ENCODE results near the gene ZNHIT1.

Gene ZNHIT1

GRCh38 chr7:101239951-101240220 lies 21.9 kb downstream of the ZNHIT1 start:
- peaks cover 31% of the 10 kb centered on the region for H3K79me2 ChIP-seq (ENCODE audit: low read length)
- no peaks in the 10 kb centered on the region for H3K36me3 ChIP-seq (replicated peaks; ENCODE audit: low read depth, low read length)
- H3K27me3 ChIP-seq (ENCODE audit: low read depth, low read length): no peaks in the 10 kb centered on the region
- no peaks in the 10 kb centered on the region for H3K9me3 ChIP-seq (ENCODE audit: insufficient read depth, low read length)
- no peak overlapping the region for H3K4me2 ChIP-seq (ENCODE audit: low read length)
- no peaks in the 10 kb centered on the region for H4K20me1 ChIP-seq (ENCODE audit: insufficient read depth, low read length)
- no peak overlapping the region for H2AFZ ChIP-seq (ENCODE audit: low read depth, low read length)
- H3K4me1 ChIP-seq (ENCODE audit: low read length): peaks cover 6% of the 10 kb centered on the region
- H3K27ac ChIP-seq (ENCODE audit: low read length): no peak overlapping the region
- TF ChIP-seq CTCF (IDR thresholded peaks at IDR 0.05; ENCODE audit: low read depth, low read length): no peak
- no peak for TF ChIP-seq EZH2phosphoT487 (IDR thresholded peaks at IDR 0.05; ENCODE audit: low read depth)
- H3K4me3 ChIP-seq (ENCODE audit: low read length): no peak overlapping the region
- no peak overlapping the region for H3K9ac ChIP-seq (ENCODE audit: low read length)

GRCh38 chr7:101240226-101241014 lies 22.5 kb downstream of the ZNHIT1 start:
- Histone ChIP-seq H4K20me1 (ENCODE audit: insufficient read depth, low read length) (no peaks in the 10 kb centered on the region), H3K4me2 (ENCODE audit: low read length) (no peak overlapping the region), H3K4me1 (ENCODE audit: low read length) (peaks cover 9% of the 10 kb centered on the region), H3K27ac (ENCODE audit: low read length) (no peak overlapping the region), H3K4me3 (ENCODE audit: low read length) (no peak overlapping the region), H3K9me3 (ENCODE audit: insufficient read depth, low read length) (no peaks in the 10 kb centered on the region), H2AFZ (ENCODE audit: low read depth, low read length) (no peak overlapping the region), H3K36me3 (replicated peaks; ENCODE audit: low read depth, low read length) (no peaks in the 10 kb centered on the region), H3K79me2 (ENCODE audit: low read length) (peaks cover 35% of the 10 kb centered on the region), H3K9ac (ENCODE audit: low read length) (no peak overlapping the region), H3K27me3 (ENCODE audit: low read depth, low read length) (no peaks in the 10 kb centered on the region)
- TF ChIP-seq CTCF (IDR thresholded peaks at IDR 0.05; ENCODE audit: low read depth, low read length) (no peak), EZH2phosphoT487 (IDR thresholded peaks at IDR 0.05; ENCODE audit: low read depth) (no peak)

GRCh38 chr7:101241015-101241363 lies 23.0 kb downstream of the ZNHIT1 start:
- Histone ChIP-seq H3K4me3 (ENCODE audit: low read length) (no peak overlapping the region), H3K4me1 (ENCODE audit: low read length) (peaks cover 9% of the 10 kb centered on the region), H3K79me2 (ENCODE audit: low read length) (peaks cover 40% of the 10 kb centered on the region), H3K27ac (ENCODE audit: low read length) (no peak overlapping the region), H3K4me2 (ENCODE audit: low read length) (no peak overlapping the region), H3K9ac (ENCODE audit: low read length) (no peak overlapping the region), H3K9me3 (ENCODE audit: insufficient read depth, low read length) (no peaks in the 10 kb centered on the region), H4K20me1 (ENCODE audit: insufficient read depth, low read length) (no peaks in the 10 kb centered on the region), H2AFZ (ENCODE audit: low read depth, low read length) (no peak overlapping the region), H3K36me3 (replicated peaks; ENCODE audit: low read depth, low read length) (peaks cover 4% of the 10 kb centered on the region), H3K27me3 (ENCODE audit: low read depth, low read length) (no peaks in the 10 kb centered on the region)
- TF ChIP-seq EZH2phosphoT487 (IDR thresholded peaks at IDR 0.05; ENCODE audit: low read depth): no peak
- TF ChIP-seq CTCF (IDR thresholded peaks at IDR 0.05; ENCODE audit: low read depth, low read length): no peak

GRCh38 chr7:101241443-101242349 lies 23.7 kb downstream of the ZNHIT1 start:
- H3K27me3 ChIP-seq (ENCODE audit: low read depth, low read length): no peaks in the 10 kb centered on the region
- H3K4me1 ChIP-seq (ENCODE audit: low read length): peaks cover 9% of the 10 kb centered on the region
- H3K4me2 ChIP-seq (ENCODE audit: low read length): no peak overlapping the region
- no peaks in the 10 kb centered on the region for H3K9me3 ChIP-seq (ENCODE audit: insufficient read depth, low read length)
- no peak overlapping the region for H3K9ac ChIP-seq (ENCODE audit: low read length)
- H4K20me1 ChIP-seq (ENCODE audit: insufficient read depth, low read length): no peaks in the 10 kb centered on the region
- H2AFZ ChIP-seq (ENCODE audit: low read depth, low read length): no peak overlapping the region
- peaks cover 47% of the 10 kb centered on the region for H3K79me2 ChIP-seq (ENCODE audit: low read length)
- H3K27ac ChIP-seq (ENCODE audit: low read length): no peak overlapping the region
- no peak for TF ChIP-seq CTCF (IDR thresholded peaks at IDR 0.05; ENCODE audit: low read depth, low read length)
- no peak for TF ChIP-seq EZH2phosphoT487 (IDR thresholded peaks at IDR 0.05; ENCODE audit: low read depth)
- H3K4me3 ChIP-seq (ENCODE audit: low read length): no peak overlapping the region
- H3K36me3 ChIP-seq (replicated peaks; ENCODE audit: low read depth, low read length): peaks cover 4% of the 10 kb centered on the region

Measured in OCI-LY3 (cell line).